NCI-H510A (cell line): Measurements from ENCODE around the gene PLEKHA4.

Experiments
- DNase-seq: peaks from one replicate; lab custom pipeline; 2025; lab: John Stamatoyannopoulos, UW

The PLEKHA4 gene

DNA sequence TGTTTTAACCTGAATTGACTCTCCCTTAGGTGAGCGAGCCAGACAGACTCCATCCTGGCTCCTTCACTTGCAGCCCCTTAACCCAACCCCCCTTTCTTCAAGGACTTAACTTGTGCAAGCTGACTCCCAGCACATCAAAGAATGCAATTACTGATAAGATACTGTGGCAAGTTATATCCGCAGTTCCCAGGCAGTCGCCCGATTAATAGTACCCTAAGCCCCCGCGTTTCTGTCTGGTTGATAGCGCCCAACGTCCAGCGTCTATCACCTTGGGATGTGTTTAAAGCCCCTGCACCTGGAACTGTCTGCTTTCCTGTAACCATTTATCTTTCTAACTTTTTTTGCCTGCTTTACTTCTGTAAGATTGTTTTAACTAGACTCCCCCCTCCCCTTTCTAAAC lies 38.3 kb downstream of the PLEKHA4 start:
- no peak for DNase-seq

DNA sequence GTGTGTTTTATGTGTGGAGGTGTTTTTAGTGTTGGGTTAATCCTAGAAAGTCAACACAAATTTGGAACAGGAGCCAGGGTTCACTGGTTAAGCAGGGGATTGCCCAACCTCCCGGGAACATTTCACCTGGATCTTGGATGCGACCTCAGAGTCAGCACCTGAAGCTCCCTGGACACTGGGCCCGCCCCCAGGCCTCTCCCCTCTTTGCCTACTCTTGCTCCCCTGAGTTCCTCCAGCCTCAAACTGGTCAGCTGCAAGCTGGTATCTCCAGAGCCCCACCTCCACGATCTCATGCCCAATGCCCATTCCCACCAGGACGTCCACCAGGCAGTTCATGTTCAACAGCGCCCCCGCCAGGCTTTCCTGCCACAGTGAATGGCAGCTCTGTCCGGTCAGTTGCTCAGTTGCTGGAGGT lies 41.8 kb downstream of the PLEKHA4 start:
- no peak for DNase-seq

DNA sequence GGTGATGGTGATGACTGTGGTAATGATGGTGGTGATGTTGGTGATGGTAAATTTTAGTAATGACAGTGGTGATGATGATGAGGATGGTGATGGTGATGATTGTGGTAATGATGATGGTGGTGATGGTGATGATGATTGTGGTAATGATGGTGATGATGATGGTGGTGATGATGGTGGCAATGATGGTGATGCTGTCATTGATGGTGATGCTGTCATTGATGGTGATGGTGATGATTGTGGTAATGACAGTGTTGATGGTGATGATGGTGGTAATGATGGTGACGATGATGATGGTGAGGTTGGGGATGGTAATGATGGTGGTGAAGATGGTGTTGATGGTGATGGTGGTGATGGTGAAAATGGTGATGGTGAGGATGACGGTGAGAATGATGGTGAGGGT lies 45.9 kb downstream of the PLEKHA4 start:
- no peak for DNase-seq

DNA sequence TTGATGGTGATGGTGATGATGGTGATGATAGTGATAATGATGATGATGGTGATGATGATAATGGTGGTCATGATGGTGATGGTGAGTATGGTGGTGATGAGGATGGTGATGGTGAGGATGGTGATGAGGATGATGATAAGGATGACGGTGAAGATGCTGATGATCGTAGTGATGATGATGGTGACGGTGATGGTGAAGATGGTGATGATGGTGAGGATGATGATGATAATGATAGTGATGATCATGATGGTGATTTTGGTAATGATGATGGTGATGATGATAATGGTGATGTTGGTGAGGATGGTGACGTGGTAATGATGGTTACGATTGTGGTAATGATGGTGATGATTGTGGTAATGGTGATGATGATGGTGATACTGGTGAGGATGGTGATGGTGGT lies 46.8 kb downstream of the PLEKHA4 start:
- DNase-seq = no peak

DNA sequence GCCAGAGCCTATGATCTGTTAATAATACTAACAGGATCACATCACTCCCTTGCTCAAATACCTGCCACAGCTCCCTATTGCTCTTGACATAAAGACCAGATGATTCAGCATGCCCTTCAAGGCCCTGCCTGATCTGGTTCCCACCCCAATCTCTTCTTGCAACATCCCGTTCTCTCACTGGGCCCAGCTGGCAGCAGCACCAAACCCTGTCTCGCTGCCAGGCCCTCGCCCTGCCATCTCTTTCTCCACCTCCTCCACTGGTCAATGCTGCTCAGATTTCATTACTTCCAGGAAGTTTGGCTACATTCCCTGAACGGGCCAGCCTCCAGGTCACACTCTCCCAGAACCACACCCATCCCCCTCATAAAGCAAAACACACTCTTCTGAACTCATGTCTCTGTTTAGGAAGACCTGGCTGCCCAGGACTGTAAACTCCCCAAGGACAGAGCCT lies 49.0 kb downstream of the PLEKHA4 start:
- peak; percentile 49 for DNase-seq

DNA sequence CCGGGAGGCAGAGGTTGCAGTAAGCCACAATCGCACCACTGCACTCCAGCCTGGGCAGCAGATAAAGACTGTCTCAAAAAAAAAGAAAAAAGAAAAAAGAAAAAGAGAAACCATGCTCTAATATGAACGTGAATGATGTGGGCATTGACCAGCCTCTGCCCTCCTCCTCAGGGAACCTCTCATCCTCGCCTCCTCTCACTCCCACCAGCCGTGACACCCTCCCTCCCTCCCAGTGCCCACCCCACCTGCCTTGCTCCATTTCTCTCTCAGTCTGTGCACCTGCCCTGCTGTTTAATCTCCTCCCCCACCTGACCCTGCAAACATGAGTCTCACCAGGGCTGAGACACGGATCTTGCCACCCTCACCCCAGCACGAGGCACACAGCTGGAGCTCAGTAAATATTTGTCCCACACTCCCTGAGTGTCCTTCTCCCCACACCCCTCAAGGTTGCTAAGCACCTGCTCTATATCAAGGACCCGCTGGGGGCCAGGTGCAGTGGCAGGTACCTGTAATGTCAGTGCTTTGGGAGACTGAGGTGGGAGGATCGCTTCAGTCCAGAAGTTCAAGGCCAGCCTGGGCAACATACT lies 50.1 kb downstream of the PLEKHA4 start:
- peak; percentile 98 for DNase-seq

DNA sequence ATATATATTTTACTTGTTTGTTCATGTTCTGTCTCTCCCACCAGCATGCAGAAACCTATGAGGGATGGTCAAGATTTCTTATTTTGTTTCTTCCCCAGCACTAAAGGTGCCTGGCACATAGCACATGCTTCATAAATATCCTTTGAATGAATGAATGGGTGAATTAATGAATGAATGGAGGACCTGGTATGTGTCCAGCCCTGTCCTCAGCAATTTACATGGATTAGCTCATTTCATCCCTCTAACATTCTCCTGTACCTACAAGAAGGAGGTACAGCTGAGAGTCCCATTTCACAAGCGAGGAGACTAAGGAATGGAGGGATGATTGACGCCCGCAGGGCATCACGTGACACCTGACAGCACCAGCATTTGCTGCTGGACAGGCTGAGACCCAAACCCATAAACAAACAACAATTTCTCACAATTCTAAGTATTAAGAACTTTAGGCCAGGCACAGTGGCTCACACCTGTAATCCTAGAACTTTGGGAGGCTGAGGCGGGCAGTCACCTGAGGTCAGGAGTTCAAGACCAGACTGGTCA lies 50.8 kb downstream of the PLEKHA4 start:
- DNase-seq = no peak

DNA sequence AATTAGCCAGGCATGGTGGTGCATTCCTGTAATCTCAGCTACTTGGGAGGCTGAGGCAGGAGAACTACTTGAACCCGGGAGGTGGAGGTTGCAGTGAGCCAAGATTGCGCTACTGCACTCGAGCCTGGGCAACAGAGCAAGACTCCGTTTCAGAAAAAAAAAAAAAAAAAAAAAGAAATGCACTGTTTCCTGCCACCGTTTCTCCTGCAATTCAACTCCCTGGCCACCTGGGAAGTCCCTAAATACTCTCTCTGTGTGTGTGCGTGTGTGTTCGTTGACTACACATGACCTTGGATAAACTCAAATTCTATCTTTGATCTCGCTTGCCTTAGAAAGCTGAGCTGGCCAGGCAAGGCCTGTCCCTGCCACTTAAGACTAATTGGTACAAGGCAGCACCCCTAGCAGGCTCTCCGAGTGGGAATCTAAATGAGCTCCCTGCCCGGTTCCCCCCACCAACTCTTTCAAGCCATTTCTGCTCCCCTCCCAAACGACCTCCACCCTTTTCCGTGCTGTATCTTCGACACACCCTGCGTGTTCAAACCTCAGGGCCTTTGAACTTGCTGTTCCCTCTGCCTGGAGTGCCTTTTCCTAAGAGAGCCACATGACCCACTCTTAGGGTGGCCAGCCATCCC lies 52.4 kb downstream of the PLEKHA4 start:
- DNase-seq = peak; percentile 40

DNA sequence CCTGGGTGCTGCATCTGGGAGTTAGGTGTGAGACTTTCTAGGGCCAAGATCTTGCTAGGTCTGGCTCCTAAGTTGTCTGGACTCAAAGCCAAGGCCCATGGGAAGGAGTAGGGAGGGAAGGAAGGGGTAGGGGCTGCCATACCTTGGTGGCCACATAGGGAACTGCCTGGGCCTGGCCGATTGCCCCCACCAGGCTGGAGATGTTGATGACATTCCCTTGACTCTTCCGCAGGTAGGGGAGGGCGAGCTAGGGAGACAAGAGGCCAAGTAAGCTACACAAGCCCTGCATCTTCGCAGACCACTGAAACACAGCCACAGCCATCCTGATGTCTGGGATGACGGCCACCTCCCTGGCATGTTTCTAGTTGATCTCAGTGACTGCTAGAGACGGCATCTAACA lies 53.5 kb downstream of the PLEKHA4 start:
- no peak for DNase-seq

DNA sequence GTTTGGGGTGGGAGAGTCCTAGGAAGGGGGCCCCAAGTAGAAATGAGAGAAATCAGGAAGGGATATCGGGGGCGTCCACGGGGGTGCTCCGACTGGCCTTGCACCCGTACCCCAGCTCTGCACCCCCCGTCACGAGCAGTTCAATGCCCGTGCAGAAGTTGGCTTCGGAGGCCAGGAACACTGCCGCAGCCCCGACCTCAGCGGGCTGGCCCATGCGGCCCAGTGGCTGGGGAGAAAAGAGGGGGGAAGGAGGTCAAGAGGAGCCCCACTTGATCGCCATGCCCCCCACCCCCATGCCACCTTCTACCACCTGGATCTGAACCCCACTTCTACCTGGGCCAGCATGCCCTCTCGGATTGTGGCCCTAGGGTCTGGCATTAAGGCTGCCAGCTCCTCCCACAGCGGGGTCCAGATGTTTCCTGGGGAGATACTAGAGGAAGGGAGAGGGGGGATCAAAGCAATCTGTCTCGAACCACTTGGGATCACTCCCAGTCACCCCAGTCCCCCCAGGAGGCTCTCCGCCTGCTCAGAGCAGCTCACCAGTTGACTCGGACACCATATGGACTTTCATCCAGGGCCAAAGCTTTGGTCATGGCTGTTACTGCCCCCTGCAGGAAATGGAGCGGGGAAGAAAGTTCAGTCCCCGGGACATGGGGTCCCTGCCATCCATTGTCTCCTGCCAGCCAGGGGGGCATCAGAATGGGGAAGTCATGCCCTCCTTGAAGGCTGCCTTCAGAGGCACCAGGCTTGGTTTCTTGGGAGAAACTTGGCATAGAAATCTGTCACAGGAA lies 55.1 kb downstream of the PLEKHA4 start:
- DNase-seq = no peak

DNA sequence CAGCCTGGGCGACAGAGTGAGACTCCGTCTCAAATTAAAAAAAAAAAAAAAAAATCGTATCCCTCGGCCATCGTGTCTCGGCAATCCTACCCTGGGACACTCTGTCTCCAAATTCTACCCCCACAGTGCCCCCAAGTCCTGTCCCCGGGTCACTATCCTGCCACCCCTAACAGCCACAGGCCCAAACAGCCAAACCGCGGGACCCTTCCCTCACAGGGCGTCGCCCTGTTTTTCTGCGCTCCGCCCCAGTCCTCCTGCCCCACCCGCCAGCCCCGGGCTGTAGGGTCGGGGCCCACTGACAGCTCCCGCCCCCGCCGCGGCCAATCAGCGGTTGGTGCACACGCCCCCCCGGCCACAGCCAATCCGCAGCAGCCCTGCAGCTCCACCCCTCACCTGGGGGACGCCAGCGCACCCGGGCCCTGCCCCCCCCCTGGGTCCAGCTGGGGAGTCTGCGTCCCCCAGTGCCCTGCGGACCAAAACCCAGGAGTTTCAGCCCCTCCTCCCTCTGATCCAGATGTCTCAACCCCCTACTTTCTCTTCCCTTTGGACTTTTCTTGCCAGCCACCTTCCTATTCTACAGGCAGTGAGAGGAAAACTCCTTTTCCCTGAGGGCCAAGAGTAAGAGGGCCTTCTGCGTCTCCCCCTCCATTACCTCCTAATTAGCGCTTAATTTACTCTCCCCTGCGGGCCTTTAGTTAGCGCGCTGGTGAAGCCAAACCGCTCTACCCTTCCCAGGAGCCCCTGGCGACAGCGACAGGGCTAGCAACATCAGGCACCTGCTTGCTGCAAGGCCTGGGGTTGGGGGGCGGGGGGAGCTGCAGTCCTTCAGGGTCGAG lies 56.1 kb downstream of the PLEKHA4 start:
- DNase-seq = peak; percentile 85

DNA sequence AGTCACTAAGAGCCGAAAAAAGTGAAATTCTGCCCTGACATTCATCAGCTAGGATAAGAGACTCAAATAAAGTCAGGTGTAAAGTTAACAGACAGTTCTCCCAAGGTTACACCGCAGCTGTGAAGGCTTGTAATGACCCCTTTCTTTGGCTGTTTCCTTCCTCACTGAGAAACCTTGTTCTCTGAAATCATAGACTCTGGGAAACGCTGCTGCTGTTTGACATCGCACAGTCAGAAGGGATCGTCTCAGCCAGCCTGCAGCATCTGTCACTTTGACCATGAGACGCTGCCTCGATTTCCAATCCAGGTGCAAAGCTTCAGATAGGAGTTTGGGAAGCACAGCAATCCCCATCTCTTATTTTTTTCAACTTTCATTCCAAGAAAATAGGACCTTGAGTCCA lies 58.3 kb downstream of the PLEKHA4 start:
- DNase-seq = no peak

DNA sequence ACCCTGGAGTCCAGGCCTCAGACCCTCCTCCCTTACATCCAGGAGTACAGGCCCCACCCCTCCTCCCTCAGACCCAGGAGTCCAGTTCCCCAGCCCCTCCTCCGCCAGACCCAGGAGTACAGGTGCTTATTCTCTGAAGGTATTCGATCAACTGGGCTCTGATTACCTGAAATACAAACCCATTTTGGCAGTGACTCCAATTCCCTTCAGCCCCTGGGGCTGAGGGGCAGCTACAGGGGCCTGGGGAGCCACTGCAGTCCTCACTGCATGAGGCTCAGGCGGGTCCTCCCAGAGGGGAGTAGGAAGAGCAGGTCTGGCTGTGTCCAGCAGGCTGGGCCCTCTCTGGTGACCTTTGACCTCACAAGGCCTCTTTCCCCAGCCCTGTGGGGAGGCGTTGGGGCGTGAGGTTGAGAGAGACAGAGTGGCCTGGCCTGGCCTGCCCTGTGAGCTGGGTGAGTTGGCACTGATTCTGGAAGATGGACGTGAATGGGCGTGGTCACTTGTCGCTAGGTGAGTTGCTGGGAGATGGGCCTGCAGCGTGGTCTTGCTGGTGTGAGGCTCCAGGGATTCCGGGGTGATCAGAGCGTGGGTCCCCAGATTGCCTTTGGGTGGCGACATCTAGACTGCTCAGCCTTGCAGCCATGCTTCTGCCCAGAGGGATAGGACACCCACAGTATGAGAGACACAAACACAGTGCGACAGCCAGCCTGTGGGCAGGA lies 60.7 kb downstream of the PLEKHA4 start:
- DNase-seq = no peak

DNA sequence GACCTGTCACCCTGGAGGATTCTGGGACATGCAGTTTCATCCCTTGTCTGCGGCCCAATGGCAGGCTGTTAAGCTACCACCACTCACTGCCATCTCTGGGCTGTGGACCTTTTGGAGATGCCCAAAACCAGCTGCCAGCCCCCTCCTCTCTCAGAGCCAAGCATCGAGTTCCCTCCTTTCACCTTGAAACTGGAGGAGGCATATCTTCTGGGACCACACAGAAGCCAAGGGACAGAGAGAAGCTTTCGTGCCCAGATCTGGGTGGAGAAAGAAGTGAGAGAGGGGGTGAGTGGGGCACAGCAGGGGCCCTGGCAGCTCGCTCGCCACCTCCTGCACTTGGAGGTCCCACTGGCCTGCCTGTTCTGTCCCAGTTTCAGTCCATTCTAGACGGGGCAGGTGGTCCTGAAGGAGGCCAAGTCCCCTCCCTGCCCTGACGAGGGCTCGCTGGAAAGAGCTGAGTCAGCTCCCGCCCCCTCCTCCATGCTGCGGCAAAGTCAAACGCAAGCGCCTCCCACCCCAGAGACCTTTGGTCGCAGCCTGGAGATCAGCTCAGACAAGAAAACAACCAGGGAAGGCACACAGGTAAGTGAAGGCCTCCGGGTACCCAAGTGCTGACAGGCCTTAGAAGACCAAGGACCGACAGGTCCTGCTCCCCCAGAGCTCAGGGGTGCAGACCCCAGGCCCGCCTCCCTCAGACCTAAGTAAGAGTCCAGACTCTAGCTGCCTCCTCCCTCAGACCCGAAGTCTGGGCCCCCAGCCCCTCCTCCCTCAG lies 61.4 kb downstream of the PLEKHA4 start:
- peak; percentile 23 for DNase-seq

DNA sequence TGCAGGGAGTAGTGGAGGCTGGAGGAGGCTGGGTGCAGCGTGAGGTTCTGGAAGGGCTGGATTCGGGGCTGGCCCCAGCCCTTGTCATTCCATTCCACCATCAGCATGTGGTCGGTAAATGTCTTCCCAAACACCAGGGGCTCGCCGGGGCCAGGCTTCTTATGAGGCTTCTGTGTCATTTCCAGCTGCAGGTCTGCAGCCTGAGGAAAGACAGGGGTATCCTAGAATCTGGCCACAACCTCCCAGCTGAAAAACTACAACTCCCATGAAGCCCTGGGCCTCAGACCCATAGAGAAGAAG lies 61.9 kb downstream of the PLEKHA4 start:
- DNase-seq = no peak

DNA sequence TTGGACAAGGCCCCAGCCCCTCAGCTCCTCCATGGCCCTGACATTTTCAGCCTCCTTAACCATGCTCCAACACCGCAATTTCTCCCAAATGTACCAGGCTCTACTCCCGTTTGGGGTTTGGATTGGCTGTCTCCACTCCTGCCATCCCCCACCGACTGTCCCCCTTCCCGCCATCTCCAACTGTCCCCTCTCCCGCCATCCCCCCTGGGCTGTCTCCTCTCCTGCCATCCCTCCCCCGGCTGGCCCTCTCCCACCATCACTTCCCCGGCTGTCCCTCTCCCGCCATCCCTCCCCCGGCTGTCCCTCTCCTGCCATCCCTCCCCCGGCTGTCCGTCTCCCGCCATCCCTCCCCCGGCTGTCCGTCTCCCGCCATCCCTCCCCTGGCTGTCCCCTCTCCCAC lies 63.0 kb downstream of the PLEKHA4 start:
- no peak for DNase-seq

DNA sequence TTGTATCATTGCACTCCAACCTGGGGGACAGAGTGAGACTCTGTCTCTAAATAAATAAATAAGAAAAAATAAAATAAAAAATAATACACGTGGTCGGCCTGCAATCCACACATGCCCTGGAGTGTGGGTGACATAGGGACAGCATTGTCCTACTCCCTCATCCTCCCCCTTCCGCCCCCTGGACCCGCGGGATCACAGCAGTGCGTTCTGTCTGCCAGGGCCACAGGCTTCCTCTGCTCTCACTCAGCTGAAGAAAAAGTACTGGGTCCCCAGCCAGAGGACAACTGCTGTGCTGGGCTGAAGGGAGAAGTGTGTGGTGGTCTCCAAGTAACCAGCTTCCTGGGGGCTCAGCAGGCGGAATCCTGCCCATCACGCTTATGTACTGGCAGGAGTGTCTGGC lies 63.9 kb downstream of the PLEKHA4 start:
- no peak for DNase-seq

DNA sequence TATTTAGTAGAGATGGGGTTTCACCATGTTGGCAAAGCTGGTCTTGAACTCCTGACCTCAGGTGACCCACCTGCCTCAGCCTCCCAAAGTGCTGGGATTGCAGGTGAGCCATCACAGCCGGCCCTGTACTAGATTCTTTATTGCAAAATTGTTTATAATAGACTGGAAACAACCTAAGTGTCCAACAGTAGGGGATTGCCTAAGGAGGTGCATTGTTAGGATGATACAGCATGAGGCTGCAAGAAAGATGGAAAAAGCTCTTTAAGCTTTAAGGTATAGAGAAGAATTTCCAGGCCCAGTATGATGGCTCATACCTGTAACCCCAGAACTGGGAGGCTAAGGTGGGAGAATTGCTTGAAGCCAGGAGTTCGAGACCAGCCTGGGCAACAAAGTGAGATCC lies 65.8 kb downstream of the PLEKHA4 start:
- no peak for DNase-seq

DNA sequence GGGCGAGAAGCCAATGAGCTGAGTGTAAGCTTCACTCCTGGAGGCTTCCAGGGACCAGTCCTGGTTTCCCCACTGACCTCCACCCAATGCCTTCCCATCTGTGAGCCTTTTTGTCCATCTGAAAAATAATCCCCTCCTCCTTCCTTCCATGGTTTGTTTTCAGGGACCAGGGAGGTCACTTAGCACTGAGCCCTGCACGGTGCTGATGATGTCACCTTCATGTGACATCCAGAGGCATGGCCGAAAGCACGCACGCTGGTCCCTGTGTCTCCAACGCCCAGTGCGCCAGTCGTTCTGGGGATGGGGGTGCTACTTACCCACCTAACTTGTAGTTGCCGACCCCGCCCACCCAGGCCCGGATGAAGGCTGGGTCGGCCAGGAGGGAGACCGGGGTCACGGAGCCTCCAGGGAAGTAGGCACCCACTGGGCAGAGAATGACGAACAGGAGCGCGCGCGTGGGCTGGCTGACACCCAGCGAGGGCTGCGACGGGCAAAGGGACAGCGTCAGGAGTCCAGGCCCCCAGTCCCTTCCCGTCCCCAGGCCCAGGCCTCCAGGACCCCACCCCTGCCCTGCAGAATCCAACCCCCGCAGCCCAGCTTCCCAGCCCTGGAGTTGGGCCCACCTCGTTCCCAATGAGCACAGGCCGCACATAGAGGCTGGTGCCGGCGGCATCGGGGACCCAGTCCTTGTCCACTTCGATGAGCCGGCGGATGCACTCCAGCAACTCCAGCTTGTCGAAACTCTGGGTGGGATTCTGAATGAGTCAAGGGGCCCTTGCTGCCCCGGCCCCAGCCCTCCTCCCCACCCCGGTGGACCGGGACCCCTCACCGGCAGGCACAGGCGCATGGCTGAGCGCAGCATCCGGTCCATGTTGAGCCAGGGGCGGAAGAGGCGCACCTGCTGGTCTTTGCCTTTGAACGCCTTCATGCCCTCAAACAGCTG lies 68.8 kb downstream of the PLEKHA4 start:
- no peak for DNase-seq

DNA sequence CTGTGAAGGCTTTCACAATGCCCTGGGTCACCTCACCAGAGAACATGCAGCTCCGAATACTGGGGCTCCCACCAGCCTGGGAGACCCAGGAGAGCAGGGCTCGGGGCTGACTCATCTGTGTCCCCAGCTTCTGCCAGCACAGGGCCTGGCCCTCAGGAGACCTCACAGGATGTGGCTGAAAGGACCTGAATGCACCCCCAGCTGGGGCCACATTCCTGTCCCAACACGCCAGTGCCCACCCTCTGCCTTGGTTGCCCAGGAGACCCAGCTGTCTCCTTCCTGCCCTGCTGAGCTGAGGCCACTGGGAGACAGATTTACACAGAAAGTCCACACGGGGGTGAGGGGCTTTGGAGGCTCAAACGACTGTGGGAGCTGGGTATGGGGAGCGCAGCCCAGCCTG lies 69.5 kb downstream of the PLEKHA4 start:
- no peak for DNase-seq
